GM19324 (cell line): ENCODE results near the gene OR10V1.
"Not testable (repeated sequence)": the region's sequence is repeated elsewhere in the genome, so short reads cannot be mapped to it uniquely, and the experiment has no call there.

Experiments
- ATAC-seq: cut with Tn5 transposase; IDR thresholded peaks from one replicate; pipeline ENCODE4 v1.9.1; 2021; ENCODE audit warnings: mild to moderate bottlenecking, moderate library complexity; ENCODE audit not compliant: unreplicated experiment, low FRiP score

Gene OR10V1

DNA sequence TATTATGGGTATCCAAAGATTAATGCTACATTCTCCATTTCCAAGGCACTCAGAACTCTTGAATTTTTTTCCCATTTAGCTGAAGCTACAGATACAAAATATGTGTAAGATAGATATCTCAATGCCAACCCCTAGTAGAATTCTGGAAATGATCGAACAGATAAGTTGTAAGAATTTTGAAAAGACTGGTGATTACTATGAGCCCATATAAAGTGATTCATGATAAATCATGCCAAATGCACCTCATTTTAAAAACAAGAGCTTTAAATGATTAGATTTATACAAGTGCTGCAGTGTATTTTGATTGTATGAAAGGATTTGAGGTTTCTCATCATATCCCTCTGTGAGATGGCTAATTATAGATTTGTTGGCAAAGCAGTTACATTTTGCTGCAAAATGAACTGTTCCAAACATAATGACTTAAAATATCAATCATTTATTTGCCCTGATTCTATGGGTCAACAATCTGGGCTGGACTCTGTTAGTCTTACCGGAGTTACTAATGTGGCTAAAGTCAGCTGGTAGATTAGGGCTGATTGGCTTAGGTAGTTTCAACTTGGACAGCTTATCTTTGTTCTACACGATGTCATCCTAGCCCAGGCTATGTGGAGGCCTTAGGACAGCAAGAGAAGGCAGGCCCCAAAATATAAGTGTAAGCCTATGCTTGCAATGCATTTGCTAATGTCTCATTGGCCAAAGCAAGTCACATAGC is 3.4 kb downstream of the OR10V1 start:
- no peak for ATAC-seq

- ATAC-seq, result no peak
These were observed 5.1 kb downstream of the OR10V1 start for GRCh38 chr11:59708537-59708936.

GRCh38 chr11:59707371-59707770 is 6.3 kb downstream of the OR10V1 start:
- ATAC-seq, result no peak

DNA sequence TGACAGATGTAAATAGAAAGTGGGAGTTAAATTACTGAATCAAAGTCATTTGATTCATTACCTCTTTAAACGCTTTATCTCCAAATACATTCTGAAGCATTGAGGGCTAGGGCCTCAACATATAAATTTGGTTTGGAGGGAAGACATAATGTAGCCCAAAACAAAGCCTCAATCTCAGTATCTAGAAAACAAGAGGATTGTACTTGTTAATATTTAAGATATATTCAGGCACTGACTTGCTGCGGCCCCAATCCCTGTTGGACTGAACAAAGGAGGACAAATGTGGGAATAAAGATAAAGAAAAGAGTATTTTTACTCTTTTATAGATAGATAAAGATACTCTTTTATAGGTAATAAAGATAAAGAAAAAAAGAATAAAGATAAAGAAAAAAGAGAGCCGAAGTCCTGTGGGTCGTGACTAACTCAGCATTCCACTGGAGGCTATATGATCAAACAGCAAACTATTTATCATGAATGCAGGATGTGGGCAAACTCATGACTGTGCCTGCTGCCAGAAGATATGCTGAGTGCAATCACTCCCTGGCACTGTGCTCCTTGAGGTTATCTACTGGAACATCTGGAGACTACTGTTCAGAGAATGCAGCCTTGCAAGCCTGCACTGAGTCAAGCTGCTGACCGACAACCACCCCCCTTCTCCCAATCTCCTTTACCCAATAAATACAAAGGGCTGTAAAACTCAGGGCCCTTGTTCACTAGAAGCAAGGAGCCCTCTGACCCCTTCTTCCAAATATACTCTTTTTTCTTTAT is 6.9 kb downstream of the OR10V1 start:
- ATAC-seq, result no peak

- ATAC-seq, result no peak
These were observed 8.4 kb downstream of the OR10V1 start for GRCh38 chr11:59705294-59705693.

GRCh38 chr11:59703515-59703914 is 10.1 kb downstream of the OR10V1 start:
- not testable (repeated sequence) for ATAC-seq

GRCh38 chr11:59700157-59700556 is 13.5 kb downstream of the OR10V1 start:
- ATAC-seq, result not testable (repeated sequence)

DNA sequence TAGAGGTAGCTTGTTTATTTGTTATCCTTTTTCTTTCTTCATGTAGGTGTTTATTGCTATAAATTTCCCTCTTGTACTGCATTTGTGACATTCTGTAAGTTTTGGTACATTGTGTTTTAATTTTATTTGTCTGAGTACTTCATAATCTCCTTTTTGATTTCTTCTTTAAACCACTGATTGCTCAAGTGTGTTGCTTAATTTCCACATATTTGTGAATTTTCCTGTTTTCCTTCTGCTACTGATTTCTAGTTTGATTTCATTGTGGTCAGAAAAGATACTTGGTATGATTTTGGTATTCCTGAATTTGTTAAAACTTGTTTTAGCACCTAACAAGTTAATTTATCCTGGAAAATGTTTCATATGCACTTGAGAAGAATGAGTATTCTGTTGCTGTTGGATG is 15.1 kb downstream of the OR10V1 start:
- ATAC-seq, result no peak

- ATAC-seq, result no peak
These were observed 20.7 kb downstream of the OR10V1 start for GRCh38 chr11:59692915-59693314.

GRCh38 chr11:59691156-59691555 is 22.5 kb downstream of the OR10V1 start:
- ATAC-seq, result no peak

GRCh38 chr11:59689015-59689414 is 24.6 kb downstream of the OR10V1 start:
- ATAC-seq, result no peak

GRCh38 chr11:59681260-59681725 is 32.4 kb downstream of the OR10V1 start:
- not testable (repeated sequence) for ATAC-seq

DNA sequence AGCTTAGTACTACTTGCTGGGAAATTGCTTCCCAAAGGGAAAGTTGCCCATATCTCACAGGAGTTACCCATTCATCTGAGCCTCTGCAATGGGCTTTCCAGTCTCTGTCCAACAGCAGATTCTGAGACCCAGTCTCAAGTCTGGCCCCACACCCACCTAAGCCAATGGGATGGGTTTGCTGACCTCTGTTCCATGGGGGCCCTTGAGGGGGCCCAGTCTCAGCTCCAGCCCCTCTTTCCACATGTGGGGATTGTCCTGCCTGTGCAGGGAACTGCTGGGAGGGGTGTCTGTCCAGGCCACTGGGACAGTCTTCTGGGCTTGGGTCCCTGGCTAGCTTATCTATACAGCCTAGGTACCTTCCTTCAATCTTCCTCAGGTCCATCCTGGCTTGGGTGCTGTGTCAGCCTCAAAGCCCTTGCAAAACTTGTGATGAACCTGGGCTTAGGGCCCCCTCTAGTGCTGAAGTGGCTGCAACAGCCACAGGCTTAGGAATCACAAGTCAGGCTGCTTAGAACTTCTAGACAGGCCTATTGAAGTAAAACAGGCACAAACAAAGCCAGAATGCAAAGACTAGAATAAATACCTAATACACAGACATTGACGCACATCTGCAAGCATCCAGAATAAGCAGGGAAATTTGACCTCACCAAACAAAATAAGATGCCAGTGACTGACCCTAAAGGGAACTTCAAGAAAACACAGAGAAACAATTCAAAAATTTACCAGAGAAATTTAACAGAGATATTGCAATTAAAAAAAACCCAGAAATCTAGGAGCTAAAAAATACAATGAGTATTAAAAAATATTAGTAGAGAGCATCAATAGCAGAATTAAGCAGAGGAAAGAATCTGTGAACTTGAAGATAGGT is 33.1 kb downstream of the OR10V1 start:
- peak; percentile 94 for ATAC-seq

GRCh38 chr11:59679347-59679746 is 34.3 kb downstream of the OR10V1 start:
- no peak for ATAC-seq

DNA sequence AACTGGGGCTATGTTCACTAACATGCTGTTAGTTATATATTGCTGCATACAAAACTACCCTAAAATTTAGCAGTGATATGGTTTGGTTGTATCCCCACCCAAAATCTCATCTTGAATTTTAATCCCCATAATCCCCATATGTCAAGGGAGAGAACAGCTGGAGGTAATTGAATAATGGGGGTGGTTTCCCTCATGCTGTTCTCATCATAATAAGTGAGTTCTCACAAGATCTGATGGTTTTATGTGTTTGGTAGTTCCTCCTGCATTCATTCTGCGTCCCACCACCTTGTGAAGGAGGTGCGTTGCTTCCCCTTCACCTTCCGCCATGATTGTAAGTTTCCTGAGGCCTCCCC is 34.9 kb downstream of the OR10V1 start:
- ATAC-seq, result no peak

GRCh38 chr11:59678118-59678812 is 35.4 kb downstream of the OR10V1 start:
- no peak for ATAC-seq

DNA sequence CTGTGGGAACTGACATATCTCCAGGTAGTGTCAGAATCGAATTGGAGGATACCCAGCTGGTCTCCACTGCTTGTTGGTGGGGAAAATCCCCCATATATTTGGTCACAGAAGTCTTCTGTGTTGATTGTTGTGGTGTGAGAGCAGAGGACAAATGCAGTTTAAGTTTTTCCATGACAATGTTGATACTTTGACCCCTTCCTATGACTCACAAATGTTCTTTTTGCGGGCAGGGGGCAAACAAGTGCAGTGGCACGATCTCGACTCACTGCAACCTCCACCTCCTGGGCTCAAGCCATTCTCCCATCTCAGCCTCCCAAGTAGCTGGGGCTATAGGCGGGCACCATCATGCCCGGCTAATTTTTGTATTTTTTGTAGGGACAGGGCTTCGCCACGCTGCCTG is 37.4 kb downstream of the OR10V1 start:
- no peak for ATAC-seq

GRCh38 chr11:59674291-59674690 is 39.4 kb downstream of the OR10V1 start:
- ATAC-seq, result no peak

DNA sequence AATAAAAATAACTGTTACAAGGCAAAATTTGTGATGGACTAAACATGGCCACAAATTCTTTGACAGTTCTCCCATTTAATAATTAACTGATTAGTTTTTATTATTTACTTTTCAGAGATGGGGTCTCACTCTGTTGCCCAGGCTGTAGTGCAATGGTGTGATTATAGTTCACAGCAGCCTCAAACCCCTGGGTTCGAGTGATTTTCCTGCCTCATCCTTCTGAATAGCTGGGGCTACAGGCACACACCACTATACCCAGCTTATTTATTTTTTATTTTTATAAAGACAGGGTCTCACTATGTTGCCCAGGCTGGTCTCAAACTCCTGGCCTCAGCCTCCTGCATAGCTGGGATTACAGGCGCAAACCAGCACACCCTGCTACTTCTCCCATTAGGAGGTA is 40.4 kb downstream of the OR10V1 start:
- ATAC-seq, result no peak

DNA sequence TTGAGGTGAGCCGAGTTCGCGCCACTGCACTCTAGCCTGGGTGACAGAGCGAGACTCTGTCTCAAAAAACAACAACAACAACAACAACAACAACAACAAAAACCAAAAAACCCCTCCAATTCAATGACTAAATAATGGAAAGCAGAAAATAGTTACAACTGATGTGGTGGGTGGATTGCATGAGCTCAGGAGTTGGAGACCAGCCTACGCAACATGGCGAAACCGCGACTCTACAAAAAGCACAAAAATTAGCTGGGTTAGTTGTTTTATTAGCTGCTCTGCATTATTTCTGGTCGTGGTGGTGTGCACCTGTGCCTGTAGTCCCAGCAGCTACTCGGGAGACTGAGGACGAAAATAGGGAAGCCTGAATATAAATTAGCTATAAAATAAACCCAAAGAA is 42.2 kb downstream of the OR10V1 start:
- ATAC-seq, result no peak
